Measurements from ENCODE around the gene TTC22. TPM values are rescaled to one million over a fixed set of nuclear protein-coding genes. Genes with fewer than 3 reads are reported as not detected.

TTC22 gene
- total RNA-seq, 1 experiment from 2014 or later: 1.8 TPM

DNA sequence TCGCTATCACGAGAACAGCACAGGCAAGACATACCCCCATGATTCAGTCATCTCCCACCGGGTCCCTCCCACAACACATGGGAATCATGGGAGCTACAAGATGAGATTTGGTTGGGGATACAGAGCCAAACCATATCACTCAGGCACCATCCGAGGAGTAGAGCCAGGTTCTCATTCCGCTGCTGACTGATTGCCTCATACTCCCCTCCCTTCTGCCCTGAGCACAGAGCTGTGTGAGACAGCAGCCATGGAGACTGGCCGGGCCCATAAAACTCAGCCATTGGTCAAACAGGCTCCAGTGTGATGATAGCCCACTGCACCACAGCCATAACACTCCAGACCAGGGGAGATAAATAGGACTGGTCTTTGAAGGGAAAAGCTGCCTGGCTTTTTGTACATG is 62.9 kb downstream of the TTC22 start:
- ATAC-seq: no peak
- BruUV-seq (replicated peaks): no TSS peak

More for the DNA sequence above, 62.9 kb downstream of the TTC22 start:
- H3K4me3 ChIP-seq (replicated peaks in 1 of 2; ENCODE audit: low read depth in 1 of 2, low read length in 2 of 2): no peak overlapping the region
- no peaks in the 10 kb centered on the region for H3K27me3 ChIP-seq (ENCODE audit: insufficient read depth, low read length)
- no peak overlapping the region for H3K4me2 ChIP-seq (ENCODE audit: low read length)
- H4K20me1 ChIP-seq (ENCODE audit: insufficient read depth): no peaks in the 10 kb centered on the region
- TF ChIP-seq, protein P1, sequence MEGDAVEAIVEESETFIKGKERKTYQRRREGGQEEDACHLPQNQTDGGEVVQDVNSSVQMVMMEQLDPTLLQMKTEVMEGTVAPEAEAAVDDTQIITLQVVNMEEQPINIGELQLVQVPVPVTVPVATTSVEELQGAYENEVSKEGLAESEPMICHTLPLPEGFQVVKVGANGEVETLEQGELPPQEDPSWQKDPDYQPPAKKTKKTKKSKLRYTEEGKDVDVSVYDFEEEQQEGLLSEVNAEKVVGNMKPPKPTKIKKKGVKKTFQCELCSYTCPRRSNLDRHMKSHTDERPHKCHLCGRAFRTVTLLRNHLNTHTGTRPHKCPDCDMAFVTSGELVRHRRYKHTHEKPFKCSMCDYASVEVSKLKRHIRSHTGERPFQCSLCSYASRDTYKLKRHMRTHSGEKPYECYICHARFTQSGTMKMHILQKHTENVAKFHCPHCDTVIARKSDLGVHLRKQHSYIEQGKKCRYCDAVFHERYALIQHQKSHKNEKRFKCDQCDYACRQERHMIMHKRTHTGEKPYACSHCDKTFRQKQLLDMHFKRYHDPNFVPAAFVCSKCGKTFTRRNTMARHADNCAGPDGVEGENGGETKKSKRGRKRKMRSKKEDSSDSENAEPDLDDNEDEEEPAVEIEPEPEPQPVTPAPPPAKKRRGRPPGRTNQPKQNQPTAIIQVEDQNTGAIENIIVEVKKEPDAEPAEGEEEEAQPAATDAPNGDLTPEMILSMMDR (IDR thresholded peaks at IDR 0.05 in 2 of 3, conservative IDR thresholded peaks at IDR 0.05 in 1 of 3; ENCODE audit: borderline replicate concordance in 1 of 3, insufficient read depth in 1 of 3, low read depth in 2 of 3, low read length in 2 of 3): no peak
- TF ChIP-seq YY1 (IDR thresholded peaks at IDR 0.05; ENCODE audit: extremely low read depth, insufficient replicate concordance, low read depth, low read length): no peak
- no peak for TF ChIP-seq ZNF274 (IDR thresholded peaks at IDR 0.05; ENCODE audit: low read depth, low read length)
- TF ChIP-seq JUND (IDR thresholded peaks at IDR 0.05): no peak
- TF ChIP-seq POLR2AphosphoS5 (IDR thresholded peaks at IDR 0.05; ENCODE audit: low read depth, low read length): no peak
- no peak for TF ChIP-seq SRF (IDR thresholded peaks at IDR 0.05; ENCODE audit: low read depth)
- TF ChIP-seq EZH2 (IDR thresholded peaks at IDR 0.05): no peak
- no peak for TF ChIP-seq REST (IDR thresholded peaks at IDR 0.05; ENCODE audit: low read depth)
- no peak for TF ChIP-seq MAX (IDR thresholded peaks at IDR 0.05)
- TF ChIP-seq ZBTB33 (IDR thresholded peaks at IDR 0.05; ENCODE audit: extremely low read depth, insufficient replicate concordance, low read length): no peak
- TF ChIP-seq EZH2phosphoT487 (IDR thresholded peaks at IDR 0.05; ENCODE audit: borderline replicate concordance): no peak
- no peak for TF ChIP-seq ELF1 (IDR thresholded peaks at IDR 0.05; ENCODE audit: borderline replicate concordance, low read depth)
- no peak for TF ChIP-seq TCF7L2 (IDR thresholded peaks at IDR 0.05; ENCODE audit: borderline replicate concordance, extremely low read depth, insufficient read depth, insufficient read length)
- no peak for TF ChIP-seq CEBPB (IDR thresholded peaks at IDR 0.05; ENCODE audit: low read depth)
- no peak for TF ChIP-seq FOSL1 (IDR thresholded peaks at IDR 0.05; ENCODE audit: low read depth)
- no peak for TF ChIP-seq EGR1 (IDR thresholded peaks at IDR 0.05; ENCODE audit: low read depth)
- TF ChIP-seq ATF3 (IDR thresholded peaks at IDR 0.05): no peak
- no peak for TF ChIP-seq RAD21 (IDR thresholded peaks at IDR 0.05; ENCODE audit: low read depth)
- TF ChIP-seq SP1 (IDR thresholded peaks at IDR 0.05; ENCODE audit: low read depth): no peak
- TF ChIP-seq CBX3 (IDR thresholded peaks at IDR 0.05; ENCODE audit: low read depth): no peak
- H3K9me3 ChIP-seq (ENCODE audit: control insufficient read depth in 1 of 2, insufficient read depth in 1 of 2, low read depth in 1 of 2, low read length in 2 of 2): no peaks in the 10 kb centered on the region
- ChIA-PET CTCF (no interaction called here), POLR2A (no interaction called here), RAD21 (ENCODE audit: low non-redundant PET in 1 of 2, low total read pairs in 2 of 2, uncharacterized antibody in 2 of 2, unreplicated experiment in 2 of 2) (no interaction called here)
- no peaks in the 10 kb centered on the region for H3K9me2 ChIP-seq (ENCODE audit: insufficient read depth)
- no peak overlapping the region for H3K27ac ChIP-seq (ENCODE audit: low read depth, low read length)
- H3K9ac ChIP-seq (ENCODE audit: low read length): no peak overlapping the region
- no peaks in the 10 kb centered on the region for H3K4me1 ChIP-seq (ENCODE audit: control insufficient read depth in 1 of 2, insufficient read depth in 2 of 2, low read length in 2 of 2)
- intact Hi-C loops (cut with micrococcal nuclease): no loop called here
- no peak overlapping the region for H2AFZ ChIP-seq (ENCODE audit: low read depth, low read length, poor library complexity, severe bottlenecking)
- no peak for DNase-seq (ENCODE audit: low read depth, low spot score)
- H3K36me3 ChIP-seq (ENCODE audit: control insufficient read depth in 1 of 2, insufficient read depth in 2 of 2, low read length in 2 of 2): peaks cover 27 to 45% of the 10 kb centered on the region in 2 experiments; a peak in 3 of 4 replicates
- H3K79me2 ChIP-seq (ENCODE audit: insufficient read depth, low read length): no peaks in the 10 kb centered on the region; the same call in 1 of the 2 replicates
